OCI-LY3 (cell line): ENCODE measurements around the gene HAGHL.
"Not testable (repeated sequence)": the region's sequence is repeated elsewhere in the genome, so short reads cannot be mapped to it uniquely, and the experiment has no call there.

Source experiments
- CTCF ChIP-seq: fragments of 200-600, 300-600 bp; sonication (generic); IDR thresholded peaks from 2 replicates; pipeline ENCODE4 v1.5.1; 2014; ENCODE audit warnings: antibody characterized with exemption, low read length, low read depth
- EZH2phosphoT487 ChIP-seq: fragments of 200-600 bp; shearing (Covaris generic); IDR thresholded peaks from 2 replicates; pipeline ENCODE4 v1.6.1; 2018; ENCODE audit warnings: antibody characterized with exemption, mixed run types, low read depth

- not testable (repeated sequence) for TF ChIP-seq CTCF, EZH2phosphoT487
Measured at GRCh38 chr16:691242-691641, 35.7 kb upstream of the HAGHL start.
